ENCODE data around the gene MYLIP. TPM values are rescaled to one million over a fixed set of nuclear protein-coding genes. Genes with fewer than 3 reads are reported as not detected.

Gene MYLIP
- total RNA-seq, 1 donor from 2014 or later: 48.8 TPM

DNA sequence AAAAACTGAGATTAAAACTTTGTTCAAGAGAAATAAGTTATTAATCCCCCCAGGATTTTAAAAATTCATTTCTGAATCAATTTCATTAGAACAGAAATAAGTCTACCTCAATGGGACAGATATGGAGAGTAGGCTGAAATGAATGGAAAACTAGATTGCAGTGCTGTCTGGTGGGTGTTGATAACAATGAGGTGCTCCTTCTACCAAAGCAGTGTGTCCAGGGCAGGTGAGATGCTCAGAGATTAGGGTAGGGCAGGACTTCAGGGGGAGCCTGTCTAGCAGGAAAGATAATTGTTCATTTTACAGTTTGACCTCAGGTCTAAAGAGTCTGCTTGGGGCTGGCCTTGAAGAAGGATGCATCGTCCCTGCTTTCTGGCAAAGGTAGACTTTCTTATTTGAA lies 38.0 kb upstream of the MYLIP start:
- Histone ChIP-seq H3K9me3 (no peaks in the 10 kb centered on the region), H3K4me3 (no peak overlapping the region), H3K27ac (no peak overlapping the region), H3K4me1 (no peaks in the 10 kb centered on the region), H3K36me3 (no peaks in the 10 kb centered on the region), H3K27me3 (ENCODE audit: low read depth) (no peaks in the 10 kb centered on the region)
- TF ChIP-seq, protein P1, sequence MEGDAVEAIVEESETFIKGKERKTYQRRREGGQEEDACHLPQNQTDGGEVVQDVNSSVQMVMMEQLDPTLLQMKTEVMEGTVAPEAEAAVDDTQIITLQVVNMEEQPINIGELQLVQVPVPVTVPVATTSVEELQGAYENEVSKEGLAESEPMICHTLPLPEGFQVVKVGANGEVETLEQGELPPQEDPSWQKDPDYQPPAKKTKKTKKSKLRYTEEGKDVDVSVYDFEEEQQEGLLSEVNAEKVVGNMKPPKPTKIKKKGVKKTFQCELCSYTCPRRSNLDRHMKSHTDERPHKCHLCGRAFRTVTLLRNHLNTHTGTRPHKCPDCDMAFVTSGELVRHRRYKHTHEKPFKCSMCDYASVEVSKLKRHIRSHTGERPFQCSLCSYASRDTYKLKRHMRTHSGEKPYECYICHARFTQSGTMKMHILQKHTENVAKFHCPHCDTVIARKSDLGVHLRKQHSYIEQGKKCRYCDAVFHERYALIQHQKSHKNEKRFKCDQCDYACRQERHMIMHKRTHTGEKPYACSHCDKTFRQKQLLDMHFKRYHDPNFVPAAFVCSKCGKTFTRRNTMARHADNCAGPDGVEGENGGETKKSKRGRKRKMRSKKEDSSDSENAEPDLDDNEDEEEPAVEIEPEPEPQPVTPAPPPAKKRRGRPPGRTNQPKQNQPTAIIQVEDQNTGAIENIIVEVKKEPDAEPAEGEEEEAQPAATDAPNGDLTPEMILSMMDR (IDR thresholded peaks at IDR 0.05): no peak
- DNase-seq (no peak), ATAC-seq (no peak)
- intact Hi-C loops (cut with DNase I): no loop called here

DNA sequence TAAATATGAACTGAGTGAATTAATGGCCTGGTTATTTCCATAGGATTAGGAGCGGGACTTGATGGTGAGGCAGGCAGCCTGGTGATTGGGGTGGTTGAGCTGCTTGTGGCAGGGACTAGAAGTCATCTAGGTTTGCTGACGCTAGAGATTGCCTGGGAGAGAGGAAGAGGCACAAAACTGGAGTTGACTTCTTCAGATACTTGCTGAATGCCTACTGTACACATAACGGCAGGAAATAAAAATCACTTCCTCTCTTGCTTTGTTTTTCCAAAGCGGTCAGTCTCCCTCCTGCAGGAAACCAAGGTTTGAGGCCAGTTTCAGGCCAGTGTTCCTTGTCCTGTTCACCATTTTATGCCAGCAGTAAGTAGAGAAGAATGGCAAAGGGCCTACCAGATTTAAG lies 36.7 kb upstream of the MYLIP start:
- Histone ChIP-seq H3K27ac (no peak overlapping the region), H3K4me3 (no peak overlapping the region), H3K4me1 (no peaks in the 10 kb centered on the region), H3K9me3 (no peaks in the 10 kb centered on the region), H3K27me3 (ENCODE audit: low read depth) (no peaks in the 10 kb centered on the region), H3K36me3 (no peaks in the 10 kb centered on the region)
- ATAC-seq (no peak), DNase-seq (no peak)
- TF ChIP-seq, protein P1 (IDR thresholded peaks at IDR 0.05): no peak
- intact Hi-C loops (cut with DNase I): no loop called here

DNA sequence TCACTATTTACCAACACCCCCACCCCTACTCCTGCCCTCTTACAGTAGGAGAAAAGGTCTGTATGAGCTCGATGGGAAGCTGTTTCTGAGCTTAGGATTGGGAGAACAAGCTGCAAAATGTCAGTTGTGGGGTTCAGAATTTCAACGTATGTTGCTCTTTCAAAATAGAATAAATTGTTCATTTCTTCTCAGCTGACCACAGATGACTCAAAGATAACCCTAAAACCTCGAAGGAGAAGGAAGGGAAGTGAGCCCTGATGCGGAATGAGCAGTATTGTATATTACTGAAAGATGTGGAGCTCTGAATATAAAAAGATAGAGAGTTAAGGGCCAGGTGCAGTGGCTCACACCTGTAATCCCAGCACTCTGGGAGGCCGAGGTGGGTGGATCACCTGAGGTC lies 35.9 kb upstream of the MYLIP start:
- no peak for ATAC-seq

DNA sequence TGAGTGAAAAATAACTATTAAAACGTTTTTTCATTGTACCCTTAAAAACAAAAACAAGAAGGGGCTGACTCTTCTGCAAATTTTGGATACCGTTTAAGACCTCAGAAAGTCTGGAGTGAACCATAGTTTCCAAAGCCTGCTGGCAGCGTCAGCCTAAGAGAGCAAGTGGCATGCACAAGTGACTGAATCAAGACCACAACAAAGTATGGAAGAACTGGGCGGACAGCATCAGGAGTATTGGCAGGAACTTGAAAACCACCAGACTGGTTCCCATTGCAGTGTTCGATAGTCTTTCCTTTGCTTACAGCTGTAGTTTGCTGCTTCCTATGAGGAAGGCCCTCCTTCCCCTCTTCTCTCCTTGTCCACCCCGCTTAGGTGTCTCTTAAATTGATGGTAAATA lies 33.7 kb upstream of the MYLIP start:
- intact Hi-C loops (cut with DNase I): no loop called here
- Histone ChIP-seq H3K36me3 (no peaks in the 10 kb centered on the region), H3K27ac (no peak overlapping the region), H3K9me3 (no peaks in the 10 kb centered on the region), H3K4me3 (no peak overlapping the region), H3K4me1 (no peaks in the 10 kb centered on the region), H3K27me3 (ENCODE audit: low read depth) (no peaks in the 10 kb centered on the region)
- ATAC-seq (no peak), DNase-seq (no peak)
- TF ChIP-seq, protein P1 (IDR thresholded peaks at IDR 0.05): no peak

More for the DNA sequence above, 35.9 kb upstream of the MYLIP start:
- Histone ChIP-seq H3K4me3 (no peak overlapping the region), H3K27ac (no peak overlapping the region), H3K4me1 (no peaks in the 10 kb centered on the region), H3K36me3 (no peaks in the 10 kb centered on the region), H3K27me3 (ENCODE audit: low read depth) (no peaks in the 10 kb centered on the region), H3K9me3 (no peaks in the 10 kb centered on the region)
- no peak for DNase-seq
- TF ChIP-seq, protein P1 (IDR thresholded peaks at IDR 0.05): no peak
- intact Hi-C loops (cut with DNase I): no loop called here

DNA sequence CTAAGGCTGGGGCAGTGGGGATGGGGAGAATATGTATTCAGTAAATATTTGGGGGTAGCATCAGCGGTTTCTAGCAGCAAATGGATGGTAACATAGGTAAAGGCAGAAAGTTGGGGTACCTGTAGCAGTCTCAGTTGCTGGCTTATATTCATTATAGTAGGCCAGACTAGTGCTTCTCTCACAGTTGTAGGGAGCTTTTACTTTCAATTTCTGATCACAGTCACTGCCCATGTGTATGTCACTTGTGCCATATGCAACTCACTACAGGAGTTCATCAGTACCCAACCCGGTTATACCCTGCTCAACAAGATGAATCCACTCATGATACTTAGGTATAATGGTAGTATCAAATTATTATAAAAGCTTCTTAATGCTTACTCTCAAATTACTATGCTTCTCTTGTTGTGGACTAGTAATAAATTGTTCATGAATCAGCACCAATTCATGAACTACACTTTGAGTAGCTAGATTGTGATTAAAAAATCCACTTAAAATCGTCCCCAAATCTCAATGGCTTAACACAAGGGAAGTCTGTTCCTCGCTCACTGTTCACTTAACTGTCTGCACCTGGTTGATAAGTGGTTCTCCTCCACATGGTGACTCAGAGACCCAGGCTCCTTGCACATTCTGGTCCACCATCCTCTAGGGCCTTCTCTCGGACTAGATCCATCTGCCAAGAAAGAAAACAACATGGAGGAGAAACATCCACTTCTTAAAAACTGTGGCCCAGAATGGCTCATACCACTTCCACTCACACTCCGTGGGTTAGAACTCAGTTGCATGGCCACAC lies 31.3 kb upstream of the MYLIP start:
- no peak overlapping the region for H3K27ac ChIP-seq
- H3K9me3 ChIP-seq: no peaks in the 10 kb centered on the region
- ATAC-seq: no peak
- no peaks in the 10 kb centered on the region for H3K27me3 ChIP-seq (ENCODE audit: low read depth)
- H3K36me3 ChIP-seq: no peaks in the 10 kb centered on the region
- intact Hi-C loops (cut with DNase I): no loop called here
- DNase-seq: no peak
- H3K4me1 ChIP-seq: no peaks in the 10 kb centered on the region
- H3K4me3 ChIP-seq: no peak overlapping the region
- TF ChIP-seq, protein P1 (IDR thresholded peaks at IDR 0.05): no peak
